KOPT-K1 (cell line): Measurements from ENCODE around the gene SLC29A3.

Source experiments
- H3K27ac ChIP-seq: fragments of 200-600 bp; sonication (generic); 2 replicates; pipeline ENCODE4 v1.5.1; 2016; ENCODE audit warnings: antibody characterized with exemption, mild to moderate bottlenecking, low read depth, low read length; ENCODE audit not compliant: poor library complexity, severe bottlenecking
- H3K36me3 ChIP-seq: fragments of 200-600 bp; sonication (generic); 2 replicates; pipeline ENCODE4 v1.5.1; 2017; ENCODE audit warnings: antibody characterized with exemption, mild to moderate bottlenecking, low read length, moderate library complexity; ENCODE audit not compliant: insufficient read depth
- H3K9me3 ChIP-seq: fragments of 200-600 bp; sonication (generic); 2 replicates; pipeline ENCODE4 v1.5.1; 2017; ENCODE audit warnings: antibody characterized with exemption, low read length, mild to moderate bottlenecking; ENCODE audit not compliant: insufficient read depth, poor library complexity, severe bottlenecking

The SLC29A3 gene

DNA sequence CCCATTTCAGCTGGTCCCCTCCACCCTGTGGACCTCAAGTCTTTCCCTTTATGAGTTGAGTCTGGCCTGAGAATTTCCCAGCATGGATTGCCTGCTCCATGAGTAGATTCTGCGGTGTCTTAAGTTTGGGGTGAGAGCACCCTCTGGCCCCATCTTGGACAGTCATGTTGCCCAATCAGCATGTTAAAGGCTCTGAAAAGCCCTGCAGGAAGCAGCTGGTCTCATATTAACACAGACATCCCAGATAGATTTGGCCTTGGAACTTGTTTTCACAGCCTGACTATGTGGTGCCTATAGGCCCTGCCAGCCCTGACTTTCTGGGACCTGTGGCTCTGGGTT, 15.5 kb upstream of the SLC29A3 start:
- H3K9me3 ChIP-seq = no peaks in the 10 kb centered on the region
- no peaks in the 10 kb centered on the region for H3K36me3 ChIP-seq
- no peak overlapping the region for H3K27ac ChIP-seq

DNA sequence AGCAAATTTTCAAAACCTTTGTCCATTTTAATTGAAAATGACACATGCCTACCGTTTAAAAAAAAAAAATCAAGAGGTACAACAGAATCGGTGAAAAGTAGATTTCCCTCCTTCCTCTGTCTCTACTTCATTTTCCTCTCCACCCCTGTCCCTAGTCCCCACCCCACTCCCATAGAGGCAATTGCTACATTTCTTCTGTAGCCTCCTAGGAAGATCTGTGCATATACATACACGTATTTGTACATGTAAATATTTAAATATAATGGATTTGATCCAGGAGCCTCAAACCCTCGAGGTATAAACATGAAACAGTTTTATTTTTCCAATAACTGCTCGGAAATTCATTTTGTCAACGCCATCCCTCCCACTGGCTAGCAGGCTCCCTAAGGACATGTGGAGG, 14.1 kb upstream of the SLC29A3 start:
- no peak overlapping the region for H3K27ac ChIP-seq
- H3K36me3 ChIP-seq = no peaks in the 10 kb centered on the region
- no peaks in the 10 kb centered on the region for H3K9me3 ChIP-seq

DNA sequence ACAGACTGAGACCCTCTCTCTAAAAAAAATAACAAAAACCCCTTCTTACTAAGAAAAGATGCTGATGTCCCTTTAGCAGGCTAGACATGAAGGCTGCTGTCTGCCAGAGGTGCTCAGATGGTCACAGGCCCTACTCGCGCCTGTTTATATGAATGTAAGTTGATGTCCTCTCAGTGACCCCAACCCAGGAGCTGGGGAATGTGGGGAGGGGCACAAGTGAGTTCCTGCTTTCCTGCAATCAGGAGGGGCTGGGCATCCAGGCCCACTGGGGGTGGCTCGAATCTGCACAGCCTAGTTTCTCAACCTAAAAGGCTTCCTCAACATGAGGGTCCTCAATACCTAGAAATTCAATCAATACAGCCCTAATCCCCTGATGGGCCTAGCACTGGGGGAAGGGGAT, 12.1 kb upstream of the SLC29A3 start:
- Histone ChIP-seq H3K27ac (no peak overlapping the region), H3K36me3 (no peaks in the 10 kb centered on the region), H3K9me3 (no peaks in the 10 kb centered on the region)

DNA sequence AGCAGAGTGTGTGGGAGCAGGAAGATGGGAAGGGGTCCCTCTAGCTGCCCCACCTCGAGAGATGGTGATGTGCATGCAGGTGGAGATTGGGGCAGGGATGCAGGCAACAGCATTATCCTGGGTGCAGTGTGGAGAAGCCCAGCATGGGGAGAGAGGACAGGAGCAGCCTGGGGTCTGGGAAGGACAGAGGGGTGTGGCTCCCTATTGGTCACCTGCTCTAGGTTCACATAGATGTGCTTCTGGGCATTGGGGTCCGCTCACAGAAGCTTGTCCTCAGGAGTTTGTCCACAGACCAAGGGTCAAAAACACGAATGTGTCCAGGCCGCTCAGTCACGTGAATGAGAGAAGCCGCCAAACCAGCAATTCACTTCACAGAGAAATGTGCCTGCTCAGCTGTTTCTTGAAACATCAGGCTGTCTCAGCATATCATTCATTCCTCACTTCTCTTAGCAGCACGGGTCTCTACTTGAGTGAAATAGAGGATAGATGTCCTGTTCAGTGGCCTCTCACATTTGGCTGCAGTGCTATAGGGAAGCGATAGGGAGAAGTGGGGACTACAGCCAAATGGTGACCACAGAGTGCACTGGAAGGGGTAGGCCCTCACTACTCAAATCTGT, 11.5 kb upstream of the SLC29A3 start:
- H3K9me3 ChIP-seq = no peaks in the 10 kb centered on the region
- no peak overlapping the region for H3K27ac ChIP-seq
- H3K36me3 ChIP-seq = no peaks in the 10 kb centered on the region

DNA sequence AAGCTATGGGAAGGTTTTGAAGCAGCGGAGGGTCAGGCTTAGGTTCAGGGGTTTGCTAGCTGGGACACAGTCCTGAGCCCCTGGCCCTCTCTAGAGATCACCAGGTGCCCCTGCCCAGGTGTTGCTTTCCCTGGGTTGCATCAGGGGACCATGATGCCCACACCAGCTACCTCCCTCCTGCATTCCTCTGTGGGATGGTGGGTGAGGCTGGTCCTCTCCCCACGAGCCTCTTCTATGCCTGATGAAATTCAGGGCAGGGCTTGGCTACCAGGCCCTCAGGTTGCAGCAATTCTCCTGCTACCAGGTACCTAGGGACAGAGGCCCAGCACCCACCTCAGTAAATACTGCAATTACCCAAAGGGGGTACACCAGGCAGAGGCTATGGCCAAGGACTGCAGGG, 10.8 kb upstream of the SLC29A3 start:
- no peak overlapping the region for H3K27ac ChIP-seq
- H3K36me3 ChIP-seq = no peaks in the 10 kb centered on the region
- no peaks in the 10 kb centered on the region for H3K9me3 ChIP-seq

DNA sequence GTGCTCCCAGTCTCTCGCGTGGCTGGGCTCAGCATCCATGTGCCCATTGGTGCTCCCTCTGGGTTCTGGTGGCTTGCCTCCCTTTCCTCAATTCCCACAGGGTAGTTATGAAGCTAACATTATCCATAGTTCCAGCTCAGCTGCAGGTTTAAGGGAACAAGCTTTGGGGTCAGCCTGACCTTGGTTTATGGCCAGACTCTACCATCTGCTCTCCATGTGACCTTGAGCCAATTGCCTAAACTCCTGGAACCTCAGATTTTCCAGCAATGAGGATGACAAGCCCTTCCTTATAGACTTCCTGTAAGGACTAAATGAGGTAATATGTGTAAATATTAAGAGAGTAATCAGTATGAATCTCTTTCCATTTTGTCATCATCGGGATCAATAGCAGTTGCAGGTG, 10.1 kb upstream of the SLC29A3 start:
- no peaks in the 10 kb centered on the region for H3K36me3 ChIP-seq
- no peak overlapping the region for H3K27ac ChIP-seq
- H3K9me3 ChIP-seq = no peaks in the 10 kb centered on the region

DNA sequence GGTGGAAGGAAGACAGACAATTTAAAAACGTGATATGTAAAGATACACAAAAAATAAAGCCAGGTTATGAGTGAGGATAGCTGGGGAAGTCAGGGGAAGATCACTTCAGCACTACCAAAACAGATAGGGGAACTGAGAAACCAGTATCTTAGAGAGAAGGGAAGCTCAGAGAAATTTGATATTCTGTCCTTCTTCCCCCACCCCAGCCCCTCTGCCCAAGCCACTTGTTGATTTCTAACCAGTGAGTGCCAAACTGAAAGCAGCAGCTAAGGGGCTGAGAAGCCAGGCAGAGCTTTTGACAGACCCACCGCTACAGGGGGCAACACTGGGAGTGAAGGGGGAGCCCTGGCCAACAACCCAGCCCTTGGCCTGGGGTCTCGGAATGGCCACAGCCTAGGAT, 9.1 kb upstream of the SLC29A3 start:
- Histone ChIP-seq H3K9me3 (no peaks in the 10 kb centered on the region), H3K36me3 (no peaks in the 10 kb centered on the region), H3K27ac (no peak overlapping the region)

DNA sequence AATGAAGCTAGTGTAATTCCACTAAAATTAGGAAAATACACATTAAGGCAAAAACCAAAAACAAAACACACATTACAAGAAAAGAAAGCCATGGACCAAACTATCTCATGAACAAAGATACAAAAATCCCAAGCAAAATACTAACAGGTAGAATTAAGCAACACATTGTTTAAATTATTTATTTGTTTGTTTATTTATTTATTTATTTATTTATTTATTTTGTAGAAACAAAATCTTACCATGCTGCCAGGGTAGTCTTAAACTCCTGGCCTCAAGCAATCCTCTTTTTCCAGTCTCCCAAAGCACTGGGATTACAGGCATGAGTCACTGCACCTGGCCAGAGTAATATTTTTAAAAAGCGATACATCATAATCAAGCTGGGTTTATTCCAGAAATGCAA, 6.8 kb upstream of the SLC29A3 start:
- Histone ChIP-seq H3K9me3 (no peaks in the 10 kb centered on the region), H3K27ac (no peak overlapping the region)

DNA sequence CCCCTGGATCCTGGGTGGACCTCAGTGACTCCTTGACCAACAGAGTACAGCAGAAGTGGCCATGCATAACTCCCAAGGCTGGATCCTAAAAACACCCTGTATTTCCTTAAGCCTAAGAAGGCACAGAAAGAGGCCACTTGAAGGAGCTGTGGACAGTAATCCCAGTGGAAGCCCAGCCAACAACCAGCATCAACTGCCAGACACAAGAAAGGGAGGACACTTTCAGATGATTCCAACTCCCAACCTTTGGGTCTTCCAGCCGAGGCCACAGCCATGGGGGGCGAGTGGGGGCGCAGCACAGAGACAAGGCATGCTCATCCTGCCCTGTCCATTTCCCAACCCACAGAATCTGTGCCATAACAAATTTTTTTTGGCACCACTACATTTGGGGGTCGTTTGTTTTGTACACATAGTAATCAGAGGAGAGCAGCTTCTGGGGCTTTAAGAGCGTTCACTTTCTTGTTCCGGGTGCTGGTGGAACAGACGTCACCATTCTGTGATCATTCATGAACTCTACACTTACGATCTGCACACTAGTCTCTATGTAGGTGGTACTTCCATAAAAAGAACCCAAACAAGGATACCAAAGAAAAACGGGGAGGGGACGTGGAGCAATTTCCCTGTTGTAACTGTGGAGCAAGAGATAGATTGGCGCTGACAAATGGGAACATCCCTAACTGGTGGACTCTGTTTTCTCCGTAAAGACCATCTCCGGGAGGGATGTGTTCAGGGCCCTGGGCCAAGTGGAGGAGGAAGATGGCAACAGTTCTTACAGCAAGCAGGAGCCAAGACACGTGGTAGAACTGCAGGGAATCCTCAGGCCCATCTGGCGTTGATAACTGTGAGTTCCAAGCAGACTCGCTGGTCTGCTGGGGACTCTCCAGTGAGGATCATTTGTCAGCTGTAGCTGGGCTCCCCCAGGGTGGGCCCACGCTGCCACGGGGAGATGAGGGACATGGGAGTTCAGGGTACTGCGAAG, 6.0 kb upstream of the SLC29A3 start:
- H3K9me3 ChIP-seq = no peaks in the 10 kb centered on the region
- no peaks in the 10 kb centered on the region for H3K36me3 ChIP-seq
- no peak overlapping the region for H3K27ac ChIP-seq

More for the DNA sequence above, 6.8 kb upstream of the SLC29A3 start:
- H3K36me3 ChIP-seq = no peaks in the 10 kb centered on the region

DNA sequence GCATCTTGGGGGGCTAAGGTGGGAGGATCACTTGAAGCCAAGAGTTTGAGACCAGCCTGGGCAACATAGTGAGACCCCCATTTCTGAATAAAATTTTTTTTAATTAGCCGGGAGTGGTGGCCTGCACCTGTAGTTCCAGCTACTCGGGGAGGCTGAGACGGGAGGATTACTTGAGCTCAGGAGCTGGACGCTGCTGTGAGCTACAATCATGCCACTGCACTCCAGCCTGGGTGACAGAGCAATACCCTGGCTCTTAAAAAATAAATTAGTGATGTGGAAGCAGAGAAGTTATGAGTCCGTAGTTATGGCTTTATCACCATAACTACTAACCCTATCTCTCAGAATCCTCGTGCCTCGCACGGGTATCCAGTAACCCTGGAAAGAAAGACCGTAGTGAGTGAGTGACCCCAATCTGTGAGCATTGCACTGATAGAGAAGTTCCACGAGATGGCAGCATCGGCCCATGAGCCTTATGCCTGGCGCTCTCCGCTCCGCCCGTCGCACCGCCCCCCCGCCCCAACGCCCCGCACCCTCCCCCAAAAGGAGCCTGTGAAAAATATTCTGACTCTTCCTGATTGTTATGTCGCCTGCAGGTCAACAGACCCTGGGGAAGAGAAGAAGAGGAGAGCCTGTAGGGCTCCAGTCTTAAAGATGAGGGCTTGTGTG, 4.9 kb upstream of the SLC29A3 start:
- Histone ChIP-seq H3K27ac (no peak overlapping the region), H3K36me3 (no peaks in the 10 kb centered on the region), H3K9me3 (no peaks in the 10 kb centered on the region)

DNA sequence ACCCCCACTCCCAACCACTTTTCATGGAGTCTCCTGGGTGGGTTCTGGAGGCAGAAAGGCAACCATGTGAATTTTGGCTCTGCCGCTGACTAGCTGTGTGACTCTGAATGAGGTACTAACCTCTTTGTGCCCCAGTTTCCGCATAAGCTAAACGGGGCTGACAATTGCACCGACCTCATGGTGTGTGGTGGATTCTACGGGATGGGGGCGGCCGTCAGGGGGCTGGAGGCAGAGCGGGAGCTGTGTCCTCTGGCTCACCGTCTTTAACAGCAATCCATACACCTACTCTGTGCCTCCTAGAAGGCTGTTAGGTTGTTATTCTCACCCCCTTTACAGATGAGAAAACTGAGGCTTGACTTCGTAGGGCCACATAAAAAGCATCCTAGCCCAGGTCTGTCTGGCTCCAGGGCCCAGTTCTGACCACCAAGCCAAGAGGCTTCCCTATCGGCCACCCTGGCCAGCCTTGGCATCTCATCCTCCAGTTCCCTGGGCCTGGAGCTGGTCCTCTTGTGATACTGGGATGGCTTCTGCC, 4.3 kb upstream of the SLC29A3 start:
- no peak overlapping the region for H3K27ac ChIP-seq
- H3K9me3 ChIP-seq = no peaks in the 10 kb centered on the region
- no peaks in the 10 kb centered on the region for H3K36me3 ChIP-seq

DNA sequence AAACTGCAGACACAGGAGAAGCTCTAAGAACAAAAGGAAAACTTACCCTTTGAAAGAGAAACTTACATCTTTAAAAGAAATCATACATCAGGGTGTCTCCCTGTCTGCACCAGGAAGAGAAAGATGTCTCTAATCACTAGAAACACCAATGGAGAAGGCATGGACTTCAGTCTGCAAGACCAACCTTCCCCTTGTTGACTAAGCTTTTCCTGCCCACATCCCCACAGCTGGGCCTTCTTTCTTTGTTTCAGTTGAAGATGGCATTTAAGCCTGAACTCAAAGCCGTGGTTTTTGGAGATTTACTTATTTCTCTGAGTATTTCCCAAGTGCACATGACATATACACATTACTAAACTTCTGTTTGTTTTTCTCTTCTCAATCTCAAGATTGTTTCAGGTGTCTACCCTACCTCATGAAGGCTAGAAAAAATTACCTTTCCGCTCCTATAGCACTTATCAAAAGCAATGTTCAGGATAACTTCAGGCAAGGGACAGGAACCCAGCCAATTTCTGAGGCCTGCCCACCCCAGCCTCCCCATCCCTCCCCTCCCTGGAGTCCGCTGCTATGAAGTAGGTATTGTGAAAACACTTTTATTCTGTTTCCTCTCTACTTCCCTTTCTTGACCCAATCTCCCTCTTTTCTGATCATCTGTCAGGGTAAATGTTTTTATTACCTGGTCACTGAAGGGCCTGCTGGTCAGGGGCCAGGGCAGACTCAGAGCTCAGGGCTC, 2.8 kb upstream of the SLC29A3 start:
- H3K9me3 ChIP-seq = no peaks in the 10 kb centered on the region
- H3K36me3 ChIP-seq = no peaks in the 10 kb centered on the region
- no peak overlapping the region for H3K27ac ChIP-seq

DNA sequence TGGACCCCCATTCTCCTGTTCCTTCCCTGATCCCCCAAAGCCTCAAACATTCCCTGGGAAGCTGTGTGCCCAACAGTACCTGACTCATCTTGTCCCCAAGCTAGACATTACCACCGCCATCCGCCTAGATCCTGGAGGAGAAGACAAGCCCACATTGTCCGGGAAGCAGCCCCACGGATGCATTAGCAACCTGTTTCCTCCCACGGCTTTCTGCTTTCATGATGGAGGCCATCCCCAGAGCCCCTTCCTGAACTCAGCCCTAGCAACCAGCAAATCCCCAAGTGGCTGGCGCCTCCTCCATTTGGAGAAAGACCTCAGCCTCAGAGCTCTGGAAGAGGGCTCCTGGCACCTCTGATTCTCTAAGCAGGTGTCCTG, 2.3 kb upstream of the SLC29A3 start:
- Histone ChIP-seq H3K9me3 (no peaks in the 10 kb centered on the region), H3K36me3 (no peaks in the 10 kb centered on the region), H3K27ac (no peak overlapping the region)

DNA sequence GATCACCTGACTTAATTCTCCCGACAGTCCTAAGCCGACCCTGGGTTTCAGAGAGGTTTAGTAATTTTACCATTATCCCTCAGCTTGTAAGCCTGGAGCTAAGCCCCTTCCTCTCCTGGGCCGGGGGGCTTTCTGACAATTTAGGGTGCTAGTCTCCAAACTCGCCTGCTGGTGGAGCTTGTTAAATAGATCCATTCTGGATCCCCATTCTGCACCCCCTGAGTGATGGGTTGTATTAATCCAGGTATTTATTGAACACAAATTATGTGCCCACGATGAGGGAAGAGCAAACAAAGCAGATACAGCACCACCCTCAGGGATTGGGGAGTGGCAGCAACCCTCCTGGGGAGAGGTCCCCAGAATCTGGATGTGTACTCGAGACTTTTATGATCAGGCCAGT, 1.3 kb upstream of the SLC29A3 start:
- H3K27ac ChIP-seq = no peak overlapping the region
- H3K36me3 ChIP-seq = no peaks in the 10 kb centered on the region
- no peaks in the 10 kb centered on the region for H3K9me3 ChIP-seq
